WTC11 (cell line): Measurements from ENCODE around the gene COPZ2. TPM values are rescaled to one million over a fixed set of nuclear protein-coding genes. Genes with fewer than 3 reads are reported as not detected.

Source experiments
- ATAC-seq: fragments of 200-7000 bp; cut with Tn5 transposase; 2 replicates; pipeline ENCODE4 v1.10.0; 2021; ENCODE audit warnings: mild to moderate bottlenecking, moderate library complexity
- CTCF ChIA-PET: fragments of 300-600 bp; sonication (Branson Sonifier 250); formaldehyde crosslinking; loops from one replicate; lab custom pipeline; 2021; ENCODE audit warnings: antibody characterized with exemption; lab: Charles Lee
- POLR2A ChIA-PET: fragments of 350-600 bp; sonication (Branson Sonifier 250); formaldehyde crosslinking; loops from one replicate; lab custom pipeline; 2021; ENCODE audit warnings: antibody characterized with exemption; lab: Charles Lee
- DNase-seq: peaks from one replicate; pipeline ENCODE4 v3.0.0; 2021; ENCODE audit warnings: low spot score
- H3K27ac Mint-ChIP-seq: 2 replicates; pipeline ENCODE4 v1.8.0; 2021; ENCODE audit warnings: mixed read lengths
- H3K27me3 Mint-ChIP-seq: 2 replicates; pipeline ENCODE4 v1.8.0; 2021; ENCODE audit warnings: low read depth, mild to moderate bottlenecking, moderate library complexity, mixed read lengths
- H3K36me3 Mint-ChIP-seq: 2 replicates; pipeline ENCODE4 v1.8.0; 2021; ENCODE audit warnings: mixed read lengths
- H3K4me1 Mint-ChIP-seq: 2 replicates; pipeline ENCODE4 v1.8.0; 2022; ENCODE audit warnings: mixed read lengths
- H3K4me3 Mint-ChIP-seq: 2 replicates; pipeline ENCODE4 v1.8.0; 2021; ENCODE audit warnings: mild to moderate bottlenecking, moderate library complexity, mixed read lengths
- H3K9me3 Mint-ChIP-seq: 2 replicates; pipeline ENCODE4 v1.8.0; 2021; ENCODE audit warnings: mixed read lengths
- ARID4B ChIP-seq: sonication (generic); formaldehyde crosslinking; IDR thresholded peaks from 2 replicates; pipeline ENCODE4 v1.8.0; 2023; ENCODE audit warnings: missing genetic modification reagents, mild to moderate bottlenecking, borderline replicate concordance
- ERG ChIP-seq: fragments of 250-450 bp; sonication (Bioruptor Pico); IDR thresholded peaks from 2 replicates; pipeline ENCODE4 v1.8.0; 2021; ENCODE audit warnings: mild to moderate bottlenecking
- ETV6 ChIP-seq: sonication (generic); formaldehyde crosslinking; IDR thresholded peaks from 2 replicates; pipeline ENCODE4 v1.8.1; 2022; ENCODE audit warnings: mild to moderate bottlenecking, missing genetic modification reagents
- MLX ChIP-seq: sonication (generic); formaldehyde crosslinking; IDR thresholded peaks from 2 replicates; pipeline ENCODE4 v1.8.1; 2023; ENCODE audit warnings: mild to moderate bottlenecking, missing genetic modification reagents, moderate library complexity
- NFYB ChIP-seq: sonication (generic); formaldehyde crosslinking; conservative IDR thresholded peaks from 2 replicates; pipeline ENCODE4 v1.8.0; 2022; ENCODE audit warnings: low read depth, missing genetic modification reagents
- SP1 ChIP-seq: sonication (generic); formaldehyde crosslinking; conservative IDR thresholded peaks from 2 replicates; pipeline ENCODE4 v1.8.1; 2022; ENCODE audit warnings: missing genetic modification reagents
- TCF7 ChIP-seq: sonication (generic); formaldehyde crosslinking; IDR thresholded peaks from 2 replicates; pipeline ENCODE4 v1.8.0; 2022; ENCODE audit warnings: mild to moderate bottlenecking, low read depth, missing genetic modification reagents, moderate library complexity
- TP53 ChIP-seq: sonication (generic); formaldehyde crosslinking; IDR thresholded peaks from 2 replicates; pipeline ENCODE4 v1.8.1; 2023; ENCODE audit warnings: mild to moderate bottlenecking, missing genetic modification reagents
- USF1 ChIP-seq: sonication (generic); formaldehyde crosslinking; IDR thresholded peaks from 2 replicates; pipeline ENCODE4 v1.8.0; 2022; ENCODE audit warnings: mild to moderate bottlenecking, missing genetic modification reagents
- ZMAT4 ChIP-seq: fragments of 250-450 bp; sonication (Bioruptor Pico); IDR thresholded peaks from 2 replicates; pipeline ENCODE4 v1.9.0; 2021; ENCODE audit warnings: mild to moderate bottlenecking
- ZNF416 ChIP-seq: fragments of 250-450 bp; sonication (Bioruptor Pico); IDR thresholded peaks from 2 replicates; pipeline ENCODE4 v1.9.0; 2021; ENCODE audit warnings: mild to moderate bottlenecking, inconsistent platforms
- ZNF423 ChIP-seq: fragments of 250-450 bp; sonication (Bioruptor Pico); IDR thresholded peaks from 2 replicates; pipeline ENCODE4 v2.1.2; 2022; ENCODE audit warnings: mild to moderate bottlenecking, moderate library complexity
- total RNA-seq: library from RNA; stranded (reverse); gene quantifications from 3 replicates; pipeline ENCODE4 v1.2.3, GENCODE V29; 2021

The COPZ2 gene
- total RNA-seq, 1 experiment from 2014 or later = 0.44 TPM

GRCh38 chr17:48055531-48056245, 18.1 kb upstream of the COPZ2 start (continued):
- TF ChIP-seq SP1 (CRISPR knock-in tag) (peak; percentile 36; the same call in 1 of the 2 replicates), ZMAT4 (CRISPR knock-in tag) (0 out of 2 replicates have a peak, but pooled peaks have one; percentile 0), ERG (CRISPR knock-in tag) (peak; percentile 42; the same call in 1 of the 2 replicates)

GRCh38 chr17:48054238-48055185, 16.9 kb upstream of the COPZ2 start:
- H3K27ac Mint-ChIP-seq = peak overlapping the region; percentile 99
- H3K4me1 Mint-ChIP-seq = peaks cover 73% of the 10 kb centered on the region
- peak; percentile 91 for ATAC-seq
- ChIA-PET CTCF (interaction anchor here (0.5 to 3.5 kb wide), 16 partner anchors 10 to 1712 kb away, joined by 3 to 29 read pairs (median 6); partner anchors contain the start of gene CBX1), POLR2A (interaction anchor here (0.6 to 3.6 kb wide), 15 partner anchors 8 to 233 kb away, joined by 3 to 32 read pairs (median 5); partner anchors contain the start of genes CBX1, CDK5RAP3, OSBPL7 and PNPO)
- TF ChIP-seq ZNF423 (CRISPR knock-in tag) = peak; percentile 56; the same call in 1 of the 2 replicates
- TF ChIP-seq MLX (CRISPR knock-in tag) = no peak
- no peak for TF ChIP-seq TCF7 (CRISPR knock-in tag)
- TF ChIP-seq ZNF416 = 0 out of 2 replicates have a peak, but pooled peaks have one; percentile 33
- peak; percentile 64; the same call in 1 of the 2 replicates for TF ChIP-seq ARID4B (CRISPR knock-in tag)
- 0 out of 2 replicates have a peak, but pooled peaks have one; percentile 8 for TF ChIP-seq ETV6 (CRISPR knock-in tag)
- TF ChIP-seq USF1 (CRISPR knock-in tag) = 0 out of 2 replicates have a peak, but pooled peaks have one; percentile 29
- peak; percentile 84 for TF ChIP-seq NFYB (CRISPR knock-in tag)
- peak; percentile 27; the same call in 1 of the 2 replicates for TF ChIP-seq TP53 (CRISPR knock-in tag)
- H3K36me3 Mint-ChIP-seq = peaks cover 58% of the 10 kb centered on the region
- H3K4me3 Mint-ChIP-seq = peak overlapping the region; percentile 85
- no peaks in the 10 kb centered on the region for H3K27me3 Mint-ChIP-seq
- no peaks in the 10 kb centered on the region for H3K9me3 Mint-ChIP-seq
- DNase-seq = peak; percentile 96
